ENCODE measurements around the gene UVSSA. TPM values are rescaled to one million over a fixed set of nuclear protein-coding genes. Genes with fewer than 3 reads are reported as not detected.

The UVSSA gene
- total RNA-seq, 2 donors from 2014 or later: 50.4 to 61.6 TPM

DNA sequence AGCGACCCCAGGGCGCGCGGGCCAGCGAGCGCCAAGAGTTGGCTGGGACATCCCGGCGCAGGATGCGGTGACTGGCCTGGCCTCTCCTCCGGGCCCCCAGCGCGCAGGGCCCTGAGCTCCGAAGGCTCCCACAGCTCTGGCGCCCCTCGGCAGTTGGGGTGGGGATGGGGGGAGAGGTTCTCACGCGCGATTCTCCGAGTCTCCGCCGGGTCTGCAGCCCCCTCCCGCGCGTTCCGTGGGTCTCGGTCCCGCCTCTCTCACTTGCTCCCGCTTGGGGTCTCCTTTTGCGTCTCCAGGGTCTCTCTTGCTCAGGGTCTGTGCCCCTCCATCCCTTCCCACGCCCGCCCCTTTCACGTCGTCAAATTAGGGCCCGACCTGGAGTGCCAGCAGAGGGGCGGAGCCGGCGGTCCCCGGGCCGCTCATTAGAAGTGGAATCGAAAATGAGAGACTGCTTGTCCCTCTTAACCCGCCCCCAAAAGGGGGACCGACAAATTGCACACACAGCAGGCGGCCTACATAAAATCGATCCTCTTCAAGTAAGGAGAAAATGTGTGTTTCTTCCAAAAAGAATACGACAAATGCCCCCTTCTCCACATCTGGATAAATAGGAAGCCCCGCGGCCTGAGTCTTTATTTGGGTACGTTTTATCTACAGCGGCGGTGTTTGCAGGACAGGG, 60.1 kb downstream of the UVSSA start:
- Mint-ChIP-seq H3K4me1 (no peaks in the 10 kb centered on the region), H3K4me3 (peak overlapping the region; percentile 24)

DNA sequence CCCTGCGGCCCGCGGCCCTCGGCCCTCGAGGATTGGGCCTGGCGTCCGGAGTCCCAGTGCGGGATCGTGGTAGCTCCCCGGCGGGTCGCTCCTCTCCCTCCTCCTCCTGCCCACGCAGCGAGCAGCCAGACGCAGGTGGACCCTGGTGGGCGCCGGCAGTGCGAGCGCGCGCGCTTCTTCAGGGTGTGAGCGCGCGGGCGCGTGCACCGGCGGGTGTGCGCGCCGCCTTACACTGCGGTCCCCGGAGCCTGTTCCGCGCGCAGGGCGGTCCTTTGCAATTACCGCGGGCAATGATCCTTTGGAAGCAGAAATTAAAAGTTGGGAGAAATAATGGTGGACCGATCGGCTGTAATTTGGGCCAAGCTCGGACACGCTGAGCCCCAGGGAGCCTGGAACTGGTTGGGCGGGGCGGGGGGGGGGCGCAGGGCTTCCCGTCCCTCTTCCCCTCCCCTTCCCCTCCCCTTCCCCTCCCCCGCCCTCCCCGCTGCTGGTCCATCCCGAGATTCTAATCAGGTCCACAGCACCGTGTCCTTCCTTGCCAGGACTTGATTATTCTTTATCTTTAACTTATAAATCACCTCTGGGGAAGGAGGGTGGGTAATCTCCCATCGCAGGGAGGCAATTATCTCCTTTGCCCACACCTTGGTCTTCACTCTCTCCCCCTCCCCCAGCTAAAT, 60.8 kb downstream of the UVSSA start:
- peak overlapping the region; percentile 24 for H3K4me3 Mint-ChIP-seq
- peaks cover 9% of the 10 kb centered on the region for H3K9me3 Mint-ChIP-seq
- DNase-seq: peak; percentile 48
- H3K4me1 Mint-ChIP-seq: no peaks in the 10 kb centered on the region
- H3K27me3 ChIP-seq (ENCODE audit: control insufficient read depth, insufficient read depth, low read length, poor library complexity, severe bottlenecking): peaks cover 100% of the 10 kb centered on the region
- no peaks in the 10 kb centered on the region for H3K36me3 ChIP-seq (ENCODE audit: control insufficient read depth, insufficient read depth, low read length)
- no peaks in the 10 kb centered on the region for H3K36me3 Mint-ChIP-seq (ENCODE audit: low read depth)
- no peaks in the 10 kb centered on the region for H3K4me1 ChIP-seq (ENCODE audit: control insufficient read depth, insufficient read depth, low read length)
- 8% methylated on average over 50 of the region's 53 CpGs; no CpG with 5 or more reads in 1 of the 2 experiments for WGBS, 2 experiments (ENCODE audit: insufficient coverage in 1 of 2, insufficient read length in 1 of 2)
- no peak overlapping the region for H3K27ac Mint-ChIP-seq
- TF ChIP-seq, protein P1, sequence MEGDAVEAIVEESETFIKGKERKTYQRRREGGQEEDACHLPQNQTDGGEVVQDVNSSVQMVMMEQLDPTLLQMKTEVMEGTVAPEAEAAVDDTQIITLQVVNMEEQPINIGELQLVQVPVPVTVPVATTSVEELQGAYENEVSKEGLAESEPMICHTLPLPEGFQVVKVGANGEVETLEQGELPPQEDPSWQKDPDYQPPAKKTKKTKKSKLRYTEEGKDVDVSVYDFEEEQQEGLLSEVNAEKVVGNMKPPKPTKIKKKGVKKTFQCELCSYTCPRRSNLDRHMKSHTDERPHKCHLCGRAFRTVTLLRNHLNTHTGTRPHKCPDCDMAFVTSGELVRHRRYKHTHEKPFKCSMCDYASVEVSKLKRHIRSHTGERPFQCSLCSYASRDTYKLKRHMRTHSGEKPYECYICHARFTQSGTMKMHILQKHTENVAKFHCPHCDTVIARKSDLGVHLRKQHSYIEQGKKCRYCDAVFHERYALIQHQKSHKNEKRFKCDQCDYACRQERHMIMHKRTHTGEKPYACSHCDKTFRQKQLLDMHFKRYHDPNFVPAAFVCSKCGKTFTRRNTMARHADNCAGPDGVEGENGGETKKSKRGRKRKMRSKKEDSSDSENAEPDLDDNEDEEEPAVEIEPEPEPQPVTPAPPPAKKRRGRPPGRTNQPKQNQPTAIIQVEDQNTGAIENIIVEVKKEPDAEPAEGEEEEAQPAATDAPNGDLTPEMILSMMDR (conservative IDR thresholded peaks at IDR 0.05): no peak
- H3K27ac ChIP-seq (ENCODE audit: low read depth, low read length): no peak overlapping the region
- H3K27me3 Mint-ChIP-seq (ENCODE audit: insufficient read depth): peaks cover 89% of the 10 kb centered on the region
- no peak overlapping the region for H3K4me3 ChIP-seq (ENCODE audit: low read length)
- no peaks in the 10 kb centered on the region for H3K9me3 ChIP-seq (ENCODE audit: control insufficient read depth, low read length)
- no peak overlapping the region for H3K9ac ChIP-seq (ENCODE audit: extremely low read depth, low read length, poor library complexity, severe bottlenecking)

More for the DNA sequence above, 60.1 kb downstream of the UVSSA start:
- DNase-seq: peak; percentile 50
- Mint-ChIP-seq H3K9me3 (peaks cover 9% of the 10 kb centered on the region), H3K27me3 (ENCODE audit: insufficient read depth) (peaks cover 89% of the 10 kb centered on the region), H3K27ac (no peak overlapping the region), H3K36me3 (ENCODE audit: low read depth) (no peaks in the 10 kb centered on the region)
- Histone ChIP-seq H3K9ac (ENCODE audit: extremely low read depth, low read length, poor library complexity, severe bottlenecking) (no peak overlapping the region), H3K4me3 (ENCODE audit: low read length) (no peak overlapping the region), H3K27me3 (ENCODE audit: control insufficient read depth, insufficient read depth, low read length, poor library complexity, severe bottlenecking) (peaks cover 100% of the 10 kb centered on the region), H3K36me3 (ENCODE audit: control insufficient read depth, insufficient read depth, low read length) (no peaks in the 10 kb centered on the region), H3K9me3 (ENCODE audit: control insufficient read depth, low read length) (no peaks in the 10 kb centered on the region), H3K4me1 (ENCODE audit: control insufficient read depth, insufficient read depth, low read length) (no peaks in the 10 kb centered on the region), H3K27ac (ENCODE audit: low read depth, low read length) (no peak overlapping the region)
- TF ChIP-seq, protein P1 (conservative IDR thresholded peaks at IDR 0.05): no peak
- 7 to 14% methylated on average over 18 to 50 of the region's 50 CpGs for WGBS, 2 experiments (ENCODE audit: insufficient coverage in 1 of 2, insufficient read length in 1 of 2)

DNA sequence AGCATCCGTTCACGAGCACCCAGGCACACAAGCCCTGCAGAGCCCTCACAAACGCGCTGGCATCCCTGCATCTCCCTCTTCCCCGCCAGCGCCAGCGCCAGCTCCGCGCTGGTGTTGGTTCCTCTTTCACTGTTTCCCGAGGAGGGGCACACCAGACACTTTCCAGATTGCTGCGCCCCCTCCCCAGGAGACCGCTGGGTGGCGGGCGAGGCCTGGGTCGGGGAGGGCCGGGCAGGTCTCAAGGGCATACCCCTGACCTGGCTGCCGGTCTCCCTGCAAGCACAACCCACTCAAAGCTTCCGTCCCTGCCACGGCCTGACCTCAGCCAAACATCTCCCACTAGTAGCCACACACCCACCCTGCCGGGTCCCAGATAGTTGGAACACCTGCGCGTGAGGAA, 61.4 kb downstream of the UVSSA start:
- H3K27me3 Mint-ChIP-seq (ENCODE audit: insufficient read depth): peaks cover 92% of the 10 kb centered on the region
- no peak overlapping the region for H3K27ac Mint-ChIP-seq
- H3K36me3 Mint-ChIP-seq (ENCODE audit: low read depth): no peaks in the 10 kb centered on the region
- TF ChIP-seq, protein P1 (conservative IDR thresholded peaks at IDR 0.05): peak; percentile 56
- H3K4me3 Mint-ChIP-seq: no peak overlapping the region
- peaks cover 100% of the 10 kb centered on the region for H3K27me3 ChIP-seq (ENCODE audit: control insufficient read depth, insufficient read depth, low read length, poor library complexity, severe bottlenecking)
- no peaks in the 10 kb centered on the region for H3K4me1 ChIP-seq (ENCODE audit: control insufficient read depth, insufficient read depth, low read length)
- H3K36me3 ChIP-seq (ENCODE audit: control insufficient read depth, insufficient read depth, low read length): no peaks in the 10 kb centered on the region
- no peak overlapping the region for H3K9ac ChIP-seq (ENCODE audit: extremely low read depth, low read length, poor library complexity, severe bottlenecking)
- no peaks in the 10 kb centered on the region for H3K9me3 ChIP-seq (ENCODE audit: control insufficient read depth, low read length)
- no peak overlapping the region for H3K4me3 ChIP-seq (ENCODE audit: low read length)
- no peak overlapping the region for H3K27ac ChIP-seq (ENCODE audit: low read depth, low read length)
- peak; percentile 72 for DNase-seq
- H3K9me3 Mint-ChIP-seq: peaks cover 9% of the 10 kb centered on the region
- WGBS, 2 experiments (ENCODE audit: insufficient coverage in 1 of 2, insufficient read length in 1 of 2): 11 to 19% methylated on average over 16 to 22 of the region's 22 CpGs
- H3K4me1 Mint-ChIP-seq: no peaks in the 10 kb centered on the region
